NCI-H460 (cell line): ENCODE data around the gene CAB39. TPM values are rescaled to one million over a fixed set of nuclear protein-coding genes. Genes with fewer than 3 reads are reported as not detected.

Experiments used
- DNase-seq: peaks from one replicate; pipeline ENCODE4 v3.0.0-alpha.2; 2016; ENCODE audit warnings: low read depth; ENCODE audit errors: extremely low read depth
- total RNA-seq: library from RNA; depleted of rRNA; stranded (reverse); fragments of >200 nt; shearing (Covaris generic); gene quantifications from 2 replicates; pipeline ENCODE4 v1.2.3, GENCODE V29; 2014

Gene CAB39
- total RNA-seq, 1 experiment from 2014 or later: 49.7 TPM

DNA sequence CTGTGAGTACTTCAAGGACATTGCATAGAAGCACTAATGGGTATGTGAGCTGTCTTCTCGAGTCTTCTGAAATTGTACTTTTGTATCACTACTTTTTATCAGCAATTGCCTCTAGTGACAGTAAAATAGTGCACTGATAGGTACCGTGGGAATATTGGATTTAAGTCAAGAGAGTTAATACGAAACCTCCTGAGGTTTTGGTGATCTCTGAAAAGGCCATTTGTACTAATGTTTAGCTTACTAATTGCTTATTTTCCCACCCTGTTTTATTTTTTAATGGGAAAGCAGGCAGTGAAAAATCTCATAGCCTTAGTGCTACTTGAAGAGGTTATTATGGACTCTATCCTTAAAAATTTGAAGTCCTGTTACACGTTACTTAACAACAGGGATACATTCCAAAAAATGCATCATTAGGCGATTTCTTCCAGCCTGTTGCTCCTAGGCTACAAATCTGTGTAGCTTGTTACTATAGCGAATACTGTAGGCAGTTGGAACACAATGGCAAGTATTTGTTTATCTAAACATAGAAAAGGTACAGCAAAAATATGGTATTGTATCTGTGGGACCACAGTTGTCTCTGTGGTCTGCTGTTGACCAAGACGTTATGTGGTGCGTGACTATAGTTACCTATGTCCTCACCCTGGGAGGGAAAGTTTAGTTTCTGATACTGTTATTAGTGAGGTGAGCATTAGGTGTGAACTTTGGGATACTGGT is 65.9 kb downstream of the CAB39 start:
- DNase-seq: no peak

DNA sequence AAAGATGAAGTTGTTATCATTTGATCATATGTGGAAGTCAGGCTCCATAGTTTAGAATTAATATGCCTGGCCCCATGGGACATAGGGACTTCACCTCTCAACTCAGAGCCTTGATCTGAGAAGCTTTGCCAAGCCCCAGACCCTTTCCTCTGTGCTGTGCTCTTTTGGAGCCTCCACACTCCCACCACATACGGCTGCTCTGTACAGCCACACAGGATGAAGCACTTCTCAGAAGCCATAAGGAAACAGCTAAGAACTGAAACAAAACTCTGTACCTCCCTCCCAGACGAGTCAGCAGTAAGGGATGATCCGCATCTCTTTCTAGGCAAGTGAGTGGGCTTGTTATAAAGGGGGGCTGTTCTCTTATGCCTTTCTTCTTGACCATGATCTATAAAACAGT is 66.5 kb downstream of the CAB39 start:
- no peak for DNase-seq

GRCh38 chr2:230779607-230780006 is 67.0 kb downstream of the CAB39 start:
- DNase-seq: no peak

DNA sequence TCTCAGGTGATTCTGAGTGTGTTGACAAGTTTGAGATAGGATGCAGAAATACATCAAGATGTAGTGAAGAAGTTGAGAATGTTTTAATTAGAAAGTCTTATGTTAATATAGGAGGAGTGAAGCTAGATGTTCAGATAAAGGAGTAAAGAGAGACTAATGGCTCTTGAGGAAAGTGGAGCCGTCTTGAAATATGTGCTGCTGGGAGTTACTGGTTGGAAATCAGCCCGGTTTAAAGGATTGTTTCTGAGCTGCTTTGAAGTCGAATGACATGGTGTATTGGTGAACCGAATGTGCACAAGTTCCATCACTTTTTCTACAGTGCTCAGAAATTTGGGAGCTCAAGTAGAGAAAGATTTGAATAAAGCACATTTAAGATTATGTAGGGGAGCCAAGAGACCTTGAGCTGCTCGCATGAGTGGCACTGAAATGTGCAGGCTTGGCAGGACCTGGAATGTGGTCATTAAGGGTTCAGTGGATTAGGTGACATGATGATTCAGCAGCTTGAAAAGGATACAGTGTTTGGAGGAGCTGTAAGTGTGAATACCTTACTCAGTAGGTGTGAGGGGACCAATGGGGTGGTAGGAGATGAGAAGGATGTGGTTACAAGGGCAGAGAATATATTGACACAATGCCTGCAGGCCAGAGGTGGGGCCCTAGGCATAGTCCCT is 68.6 kb downstream of the CAB39 start:
- DNase-seq: no peak

DNA sequence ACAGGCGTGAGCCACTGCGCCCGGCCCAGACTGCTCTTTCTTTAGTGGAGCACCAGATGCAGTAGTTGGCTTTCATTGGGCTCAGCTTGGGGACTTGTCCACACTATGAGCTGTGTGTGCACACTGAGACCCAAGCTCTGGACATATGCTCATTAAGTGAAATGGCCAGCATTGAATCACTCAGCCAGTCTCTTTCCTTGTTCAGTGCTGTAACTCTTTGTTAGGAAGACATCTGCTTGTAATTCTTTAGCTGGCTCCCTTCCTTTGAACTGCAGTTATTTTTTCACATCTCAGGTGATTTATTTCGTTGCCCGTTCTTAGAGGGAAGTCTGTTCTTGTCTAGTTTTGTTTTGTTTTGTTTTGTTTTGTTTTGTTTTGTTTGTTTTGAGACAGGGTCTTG is 70.5 kb downstream of the CAB39 start:
- DNase-seq: no peak

GRCh38 chr2:230784795-230785194 is 72.2 kb downstream of the CAB39 start:
- no peak for DNase-seq

DNA sequence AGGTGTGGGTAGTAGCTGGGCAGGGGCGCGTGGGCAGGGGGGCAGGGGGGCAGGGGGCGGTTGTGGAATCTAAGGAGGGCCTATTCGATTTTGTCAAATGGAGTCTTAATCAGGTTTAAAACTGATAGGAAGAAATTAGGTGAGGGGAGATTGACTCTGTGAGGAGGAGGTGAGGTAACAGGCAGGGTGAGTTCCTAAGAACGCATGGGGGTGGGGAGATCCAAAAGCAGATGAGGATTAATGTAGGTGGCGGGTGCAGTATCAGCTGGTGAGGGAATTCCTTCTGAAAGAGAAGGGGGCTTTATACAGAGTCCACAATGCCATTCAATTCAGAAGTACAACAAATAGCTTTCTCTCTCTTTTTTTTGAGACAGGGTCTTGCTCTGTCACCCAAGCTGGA is 72.7 kb downstream of the CAB39 start:
- no peak for DNase-seq

GRCh38 chr2:230787101-230787500 is 74.5 kb downstream of the CAB39 start:
- DNase-seq: no peak

DNA sequence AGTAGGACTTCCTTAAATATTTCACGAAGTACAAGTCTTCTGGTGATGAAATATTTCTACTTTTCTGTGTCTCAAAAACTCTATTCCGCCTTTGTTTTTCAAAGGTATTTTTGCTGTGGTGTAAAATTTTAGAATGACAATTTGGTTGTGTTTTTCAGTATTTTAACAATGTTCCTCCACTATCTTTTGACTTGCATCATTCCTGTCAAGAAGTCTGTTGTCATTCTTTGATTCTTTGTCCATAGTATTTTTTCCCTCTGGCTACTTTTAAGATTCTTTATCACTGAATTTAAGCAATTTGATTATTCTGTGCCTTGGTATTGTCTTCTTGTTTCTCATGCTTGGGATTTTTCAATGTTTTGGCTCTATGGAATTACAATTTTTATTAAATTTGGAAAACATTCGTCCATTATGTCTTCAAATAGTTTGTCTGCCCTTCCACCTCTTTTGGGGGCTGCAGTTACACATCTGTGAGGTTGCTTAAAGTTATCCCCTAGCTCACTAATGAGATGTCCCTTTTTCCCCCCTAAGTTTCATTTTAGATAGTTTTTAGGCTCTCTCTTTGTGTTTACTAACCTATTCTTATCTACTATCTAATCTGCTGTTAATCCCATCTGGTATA is 76.0 kb downstream of the CAB39 start:
- no peak for DNase-seq

GRCh38 chr2:230790981-230791380 is 78.3 kb downstream of the CAB39 start:
- no peak for DNase-seq

DNA sequence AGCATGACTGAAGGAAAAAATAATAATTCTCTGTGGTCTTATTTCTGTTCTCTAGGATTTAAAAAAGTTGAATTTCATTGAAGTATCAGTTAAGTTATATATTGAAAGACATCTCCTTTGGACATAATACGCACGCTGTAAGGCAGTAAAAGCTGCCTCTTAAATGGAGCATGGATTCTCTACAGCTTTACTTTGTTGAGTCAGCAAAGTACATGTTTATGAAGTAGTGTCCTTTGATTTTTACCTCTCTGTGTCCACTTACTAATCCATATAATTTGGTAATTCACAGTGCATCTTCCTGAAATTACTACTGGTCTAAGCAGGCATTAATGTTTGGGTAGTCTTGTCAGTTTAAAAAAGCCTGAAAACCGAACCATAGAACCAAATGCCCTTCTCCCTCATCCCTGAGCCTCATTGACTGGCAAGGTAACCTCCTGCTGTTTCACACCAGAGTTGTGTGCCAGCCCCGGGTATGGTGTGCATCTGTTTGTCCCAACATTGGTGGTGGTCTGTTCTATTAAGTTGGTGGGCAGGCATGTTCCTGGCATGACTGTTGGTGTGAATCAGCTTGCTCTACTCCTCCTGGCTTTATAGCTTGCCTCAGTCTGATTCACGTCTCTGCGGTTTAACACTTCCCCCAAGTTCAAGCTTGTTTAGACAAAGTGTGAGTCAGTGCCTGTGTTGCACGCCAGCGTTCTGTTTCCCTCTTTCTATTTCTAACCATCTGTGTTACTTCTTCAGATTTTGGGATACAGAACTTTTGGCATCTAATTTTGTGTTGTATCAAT is 81.1 kb downstream of the CAB39 start:
- DNase-seq: peak; percentile 76

DNA sequence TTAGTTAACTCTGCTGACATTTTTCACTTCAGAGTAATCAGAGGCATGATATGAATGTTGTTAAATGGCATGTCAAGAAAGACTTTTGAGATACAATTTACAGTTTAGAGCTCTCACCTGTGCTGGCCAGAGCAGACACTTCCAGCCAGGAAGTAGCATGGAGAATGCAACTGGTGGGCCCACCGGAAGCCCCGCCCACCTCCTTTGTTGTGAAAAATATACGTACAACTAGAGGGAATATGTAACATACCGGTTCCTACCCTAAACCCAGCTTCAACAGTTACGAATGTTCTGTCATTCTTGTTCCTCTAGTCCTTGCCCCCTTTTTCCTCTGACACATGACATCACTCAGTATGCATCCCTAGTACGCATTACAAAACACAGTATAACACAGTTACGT is 81.9 kb downstream of the CAB39 start:
- DNase-seq: no peak

GRCh38 chr2:230795856-230796255 is 83.2 kb downstream of the CAB39 start:
- no peak for DNase-seq

GRCh38 chr2:230796280-230796862 is 83.7 kb downstream of the CAB39 start:
- DNase-seq: no peak

DNA sequence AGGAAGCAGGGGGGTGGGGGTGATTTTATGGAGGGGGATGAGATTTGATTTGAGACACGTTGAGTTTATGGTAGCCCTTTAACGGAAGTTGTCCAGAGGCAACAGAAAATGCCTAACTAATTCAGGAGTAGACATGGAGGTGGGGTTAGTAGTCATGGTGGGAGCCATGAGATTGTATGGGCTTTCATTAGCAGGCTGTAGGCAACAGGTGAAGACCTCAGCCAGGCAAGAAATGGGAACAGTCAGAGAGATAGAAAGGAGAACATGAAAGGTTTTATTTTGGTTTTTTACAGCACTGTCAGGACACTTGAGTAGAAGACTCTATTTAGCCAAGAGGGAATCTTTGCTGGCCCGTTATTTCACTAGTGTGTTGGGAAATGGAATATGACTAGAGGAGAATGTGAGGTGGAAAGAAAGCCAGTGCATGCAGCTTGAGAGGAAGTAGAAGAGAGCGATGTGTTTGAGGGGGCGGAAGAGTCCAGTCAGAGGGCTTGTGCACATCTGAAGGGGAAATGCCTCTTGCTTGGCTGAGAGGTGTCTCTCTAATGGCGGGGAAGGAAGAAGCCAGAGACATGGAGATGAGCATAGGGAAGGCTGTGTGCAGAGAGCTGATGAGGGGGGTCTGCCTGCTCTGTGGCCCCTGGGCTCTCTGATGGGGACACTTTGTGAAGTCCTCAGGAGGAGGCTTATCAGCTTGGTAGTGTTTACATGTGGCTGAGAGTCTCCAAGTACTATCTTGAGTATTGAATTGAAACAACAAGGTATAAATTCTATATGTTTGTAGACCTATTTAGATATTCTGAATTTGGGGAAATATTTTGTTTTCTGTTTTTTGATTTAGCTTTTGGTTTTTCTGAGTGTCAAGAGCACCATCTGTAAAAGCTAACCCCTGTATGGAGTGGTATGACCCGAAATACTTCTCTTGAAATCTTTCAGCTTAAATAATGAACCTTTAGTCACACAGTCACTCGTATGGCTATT is 85.2 kb downstream of the CAB39 start:
- no peak for DNase-seq

DNA sequence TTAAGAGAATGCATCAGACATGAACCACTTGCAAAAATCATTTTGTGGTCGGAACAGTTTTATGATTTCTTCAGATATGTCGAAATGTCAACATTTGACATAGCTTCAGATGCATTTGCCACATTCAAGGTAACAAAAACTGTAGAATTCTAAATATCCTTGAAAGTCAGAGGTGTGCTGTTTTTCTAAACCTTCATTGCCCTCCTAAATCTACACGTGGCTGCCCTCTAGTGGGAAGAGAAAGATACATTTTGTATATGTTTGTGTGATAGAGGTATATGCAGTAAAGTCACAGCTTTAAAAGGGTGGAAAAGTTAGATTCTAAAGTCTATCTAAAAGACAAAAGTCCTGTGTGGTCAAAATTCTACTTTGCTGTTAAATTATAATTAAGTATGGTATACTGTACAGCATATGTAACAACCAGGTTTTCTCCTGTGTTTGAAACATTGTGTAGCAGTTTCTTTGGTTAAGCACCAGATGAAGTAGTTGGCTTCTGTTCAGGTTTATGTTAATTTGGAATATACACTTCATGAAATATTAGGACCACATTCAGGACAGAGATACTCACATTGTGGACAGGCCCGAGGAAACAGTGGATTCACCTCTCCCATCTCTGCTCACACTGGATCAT is 86.2 kb downstream of the CAB39 start:
- DNase-seq: peak; percentile 60

DNA sequence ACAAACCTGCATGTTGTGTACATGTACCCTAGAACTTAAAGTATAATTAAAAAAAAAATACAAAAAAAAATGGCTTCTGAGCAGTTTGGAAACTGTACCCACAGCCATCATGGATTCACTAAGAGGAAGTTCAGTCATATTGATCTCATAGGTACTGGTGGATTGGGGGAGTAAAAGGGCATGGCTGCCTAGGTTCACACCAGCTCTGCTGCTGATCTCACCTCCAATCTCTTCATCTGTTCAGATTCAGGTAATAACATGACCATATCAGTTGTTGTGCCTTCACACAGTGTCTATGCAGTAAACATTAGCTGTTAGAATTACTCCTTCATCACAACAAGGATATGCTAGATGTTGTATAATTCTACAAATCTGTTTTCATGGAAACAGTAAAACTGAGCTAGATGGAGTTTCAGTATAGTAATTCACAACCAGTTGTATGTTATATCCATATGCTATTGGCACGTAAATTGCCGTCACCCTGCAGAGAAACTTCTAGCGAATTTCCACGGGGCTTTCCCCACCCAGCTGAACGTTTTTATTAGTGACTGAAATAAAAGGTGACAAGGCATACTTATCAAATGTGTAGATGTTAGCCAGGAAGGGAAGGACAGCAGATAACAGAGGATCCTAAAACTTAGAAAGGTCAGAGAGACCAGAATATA is 92.8 kb downstream of the CAB39 start:
- no peak for DNase-seq

DNA sequence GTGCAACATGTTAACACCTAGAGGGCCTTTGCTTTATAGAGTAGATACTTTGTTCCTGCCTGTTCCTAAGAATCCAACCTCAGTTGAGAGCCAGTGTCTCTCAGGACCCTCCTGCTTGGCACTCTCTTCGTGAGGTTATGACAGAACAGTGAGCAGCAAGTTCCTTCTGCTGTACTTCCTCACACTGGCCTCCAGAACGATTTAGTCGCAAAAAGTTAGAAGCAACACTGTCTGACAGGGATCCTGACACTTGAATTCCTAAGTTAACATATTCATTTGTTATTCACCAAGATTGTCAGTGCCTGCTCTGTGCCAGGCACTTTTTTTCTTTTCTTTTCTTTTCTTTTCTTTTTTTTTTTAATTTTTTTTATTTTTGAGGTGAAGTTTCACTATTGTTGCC is 95.1 kb downstream of the CAB39 start:
- DNase-seq: no peak

- no peak for DNase-seq
Measured at GRCh38 chr2:230809015-230809414, 96.4 kb downstream of the CAB39 start.
